GM23338 (cell line): ENCODE measurements around the gene CD44. TPM values are rescaled to one million over a fixed set of nuclear protein-coding genes. Genes with fewer than 3 reads are reported as not detected.

Experiments used
- ATAC-seq: fragments of 200-7000 bp; cut with Tn5 transposase; 3 replicates; pipeline ENCODE4 v1.9.1; 2020
- DNase-seq: peaks from one replicate; pipeline ENCODE4 v3.0.0-alpha.2; 2015; ENCODE audit warnings: low spot score
- H2AFZ ChIP-seq: fragments of 200-600 bp; sonication (generic); 2 replicates; pipeline ENCODE4 v1.8.0; 2016; ENCODE audit warnings: antibody characterized with exemption, mild to moderate bottlenecking, moderate library complexity
- H3F3A ChIP-seq: fragments of 200-600 bp; sonication (generic); replicated peaks from 2 replicates; pipeline ENCODE4 v1.8.0; 2017; ENCODE audit warnings: antibody characterized with exemption, mixed run types, low read depth
- H3K27ac ChIP-seq: fragments of 200-600 bp; sonication (generic); 2 replicates; pipeline ENCODE4 v1.6.1; 2016; ENCODE audit warnings: low read depth
- H3K27me3 ChIP-seq: fragments of 200-600 bp; sonication (generic); 2 replicates; pipeline ENCODE4 v1.8.0; 2016; ENCODE audit warnings: mild to moderate bottlenecking, mixed run types, moderate library complexity; ENCODE audit not compliant: insufficient read depth
- H3K36me3 ChIP-seq: fragments of 200-600 bp; sonication (generic); 2 replicates; pipeline ENCODE4 v1.8.0; 2016; ENCODE audit warnings: mild to moderate bottlenecking; ENCODE audit not compliant: insufficient read depth
- H3K4me1 ChIP-seq: fragments of 200-600 bp; sonication (generic); 2 replicates; pipeline ENCODE4 v1.8.0; 2016; ENCODE audit warnings: mild to moderate bottlenecking, moderate library complexity; ENCODE audit not compliant: insufficient read depth
- H3K4me2 ChIP-seq: fragments of 200-600 bp; sonication (generic); 2 replicates; pipeline ENCODE4 v1.7.1; 2017; ENCODE audit warnings: mixed run types
- H3K4me3 ChIP-seq: fragments of 200-600 bp; sonication (generic); 2 replicates; pipeline ENCODE4 v1.6.1; 2016; ENCODE audit warnings: mixed run types
- H3K79me2 ChIP-seq: fragments of 200-600 bp; sonication (generic); replicated peaks from 2 replicates; pipeline ENCODE4 v1.8.0; 2017; ENCODE audit warnings: mild to moderate bottlenecking; ENCODE audit not compliant: insufficient read depth
- H3K9me2 ChIP-seq: fragments of 200-600 bp; sonication (generic); 2 replicates; pipeline ENCODE4 v1.8.0; 2017; ENCODE audit not compliant: insufficient read depth
- H4K20me1 ChIP-seq: fragments of 200-600 bp; sonication (generic); replicated peaks from 2 replicates; pipeline ENCODE4 v1.8.0; 2017; ENCODE audit warnings: mild to moderate bottlenecking; ENCODE audit not compliant: insufficient read depth
- H3K27ac Mint-ChIP-seq: 2 replicates; pipeline ENCODE4 v1.8.0; 2020; ENCODE audit warnings: inconsistent platforms, mild to moderate bottlenecking, moderate library complexity, mixed read lengths
- H3K27me3 Mint-ChIP-seq: 3 replicates; pipeline ENCODE4 v1.8.0; 2022; ENCODE audit warnings: low read depth, mild to moderate bottlenecking, moderate library complexity, mixed read lengths, inconsistent platforms; ENCODE audit not compliant: insufficient read depth, poor library complexity
- H3K36me3 Mint-ChIP-seq: 3 replicates; pipeline ENCODE4 v1.8.0; 2021; ENCODE audit warnings: low read depth, mild to moderate bottlenecking, inconsistent platforms, moderate library complexity, mixed read lengths
- H3K4me1 Mint-ChIP-seq: 3 replicates; pipeline ENCODE4 v1.8.0; 2020; ENCODE audit warnings: mild to moderate bottlenecking, inconsistent platforms, mixed read lengths
- H3K4me3 Mint-ChIP-seq: 3 replicates; pipeline ENCODE4 v1.8.0; 2021; ENCODE audit warnings: moderate library complexity, mild to moderate bottlenecking, inconsistent platforms, mixed read lengths
- H3K9me3 Mint-ChIP-seq: 3 replicates; pipeline ENCODE4 v1.8.0; 2020; ENCODE audit warnings: moderate library complexity, mild to moderate bottlenecking, inconsistent platforms, mixed read lengths
- CREB1 ChIP-seq: fragments of 250-450 bp; sonication (Bioruptor Pico); IDR thresholded peaks from 2 replicates; pipeline ENCODE4 v1.5.0; 2020; ENCODE audit warnings: low read depth, mild to moderate bottlenecking, moderate library complexity
- EZH2 ChIP-seq: fragments of 200-600 bp; sonication (generic); IDR thresholded peaks from one replicate; pipeline ENCODE4 v1.8.0; 2017; ENCODE audit warnings: antibody characterized with exemption, mild to moderate bottlenecking, low read depth; ENCODE audit not compliant: unreplicated experiment
- JUNB ChIP-seq: IDR thresholded peaks from one replicate; pipeline ENCODE4 v1.6.1; 2016; ENCODE audit warnings: antibody characterized with exemption; ENCODE audit not compliant: unreplicated experiment
- NANOG ChIP-seq: IDR thresholded peaks from 2 replicates; pipeline ENCODE4 v1.6.1; 2016; ENCODE audit warnings: antibody characterized with exemption, borderline replicate concordance
- POLR2AphosphoS5 ChIP-seq: IDR thresholded peaks from 2 replicates; pipeline ENCODE4 v1.6.1; 2016; ENCODE audit warnings: antibody characterized with exemption, low read depth
- STAT1 ChIP-seq: IDR thresholded peaks from one replicate; pipeline ENCODE4 v1.6.1; 2016; ENCODE audit warnings: antibody characterized with exemption; ENCODE audit not compliant: unreplicated experiment
- ZNF114 ChIP-seq: fragments of 250-450 bp; sonication (Bioruptor Pico); IDR thresholded peaks from 2 replicates; pipeline ENCODE4 v1.5.0; 2020; ENCODE audit warnings: mild to moderate bottlenecking, moderate library complexity
- ZNF331 ChIP-seq: fragments of 250-450 bp; sonication (Bioruptor Pico); IDR thresholded peaks from 2 replicates; pipeline ENCODE4 v1.5.0; 2020; ENCODE audit warnings: low read depth, mild to moderate bottlenecking, moderate library complexity
- polyA plus RNA-seq: library from polyadenylated mRNA; unstranded; fragments of >200 nt; fragmentation: Nextera tagmentation; extraction: Ambion mirVana; gene quantifications from 2 replicates; pipeline ENCODE4 v1.2.1, GENCODE V29; 2016
- total RNA-seq: library from RNA; depleted of rRNA; stranded (reverse); fragments of >200 nt; shearing (Covaris generic); gene quantifications from 2 replicates; pipeline ENCODE4 v1.2.3, GENCODE V29; 2014
- TF ChIP-seq, protein P1 (sequence below): IDR thresholded peaks from 2 replicates; pipeline ENCODE4 v1.6.1; 2016; ENCODE audit warnings: antibody characterized with exemption
- TF ChIP-seq, protein P2 (sequence below): IDR thresholded peaks from one replicate; pipeline ENCODE4 v1.6.1; 2018; ENCODE audit warnings: antibody characterized with exemption; ENCODE audit not compliant: unreplicated experiment
- TF ChIP-seq, protein P3 (sequence below), 2 experiments: fragments of 200-600 bp in 1 of 2; sonication (generic) in 1 of 2; conservative IDR thresholded peaks; 2 replicates each; pipeline versions ENCODE4 v1.5.1 to v1.6.1; 2016 to 2017; ENCODE audit warnings: antibody characterized with exemption in 2 of 2, low read depth in 2 of 2, mild to moderate bottlenecking in 2 of 2, moderate library complexity in 1 of 2

The CD44 gene
- total and polyA plus RNA-seq, 2 experiments from 2014 or later = 4.0 to 10.1 TPM

DNA sequence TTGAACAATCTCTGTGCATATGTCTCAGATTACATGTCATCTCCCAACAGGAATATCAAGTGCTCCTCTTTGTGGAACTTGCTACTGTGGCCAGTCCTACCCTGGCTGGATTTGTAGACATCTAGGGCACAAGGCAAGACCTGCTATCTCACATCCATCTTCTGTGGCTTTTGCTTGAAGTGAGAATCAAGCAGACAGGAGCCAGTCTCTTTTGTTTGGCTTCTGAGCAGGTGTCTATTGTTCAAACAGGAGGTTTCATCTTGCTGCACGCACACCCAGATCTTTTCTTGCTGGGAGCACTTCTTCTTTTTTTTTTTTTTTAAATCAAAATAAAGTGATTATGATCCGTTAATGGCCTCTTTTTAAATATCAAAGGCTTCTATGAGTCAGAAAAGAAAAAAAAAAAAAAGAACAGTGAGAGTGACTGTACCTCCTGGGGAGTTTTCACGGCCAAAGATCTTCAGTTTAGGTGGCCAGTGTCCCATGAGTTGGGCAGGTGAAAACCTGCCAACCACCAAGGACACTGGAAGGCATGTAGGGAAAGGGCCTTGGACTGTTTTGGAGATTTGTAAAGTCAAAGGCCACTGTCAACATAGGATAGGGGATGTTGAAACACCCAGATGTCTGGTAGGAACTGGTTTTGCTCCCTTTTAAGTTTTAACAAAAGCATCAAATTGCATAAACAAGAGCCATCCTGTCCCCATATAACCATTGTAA, 78.1 kb downstream of the CD44 start:
- Mint-ChIP-seq H3K27me3 (peaks cover 2% of the 10 kb centered on the region), H3K9me3 (no peaks in the 10 kb centered on the region; the same call in 2 of the 3 replicates), H3K36me3 (no peaks in the 10 kb centered on the region), H3K27ac (no peak overlapping the region), H3K4me1 (peaks cover 29% of the 10 kb centered on the region), H3K4me3 (no peak overlapping the region)
- ATAC-seq (no peak), DNase-seq (no peak)
- peaks cover 12% of the 10 kb centered on the region; the same call in 1 of the 2 replicates for H3K9me2 ChIP-seq
- H2AFZ ChIP-seq = no peak overlapping the region
- H3K27me3 ChIP-seq = no peaks in the 10 kb centered on the region
- H3F3A ChIP-seq = no peaks in the 10 kb centered on the region
- no peak for TF ChIP-seq EZH2
- no peak for TF ChIP-seq POLR2AphosphoS5
- TF ChIP-seq, protein P1, sequence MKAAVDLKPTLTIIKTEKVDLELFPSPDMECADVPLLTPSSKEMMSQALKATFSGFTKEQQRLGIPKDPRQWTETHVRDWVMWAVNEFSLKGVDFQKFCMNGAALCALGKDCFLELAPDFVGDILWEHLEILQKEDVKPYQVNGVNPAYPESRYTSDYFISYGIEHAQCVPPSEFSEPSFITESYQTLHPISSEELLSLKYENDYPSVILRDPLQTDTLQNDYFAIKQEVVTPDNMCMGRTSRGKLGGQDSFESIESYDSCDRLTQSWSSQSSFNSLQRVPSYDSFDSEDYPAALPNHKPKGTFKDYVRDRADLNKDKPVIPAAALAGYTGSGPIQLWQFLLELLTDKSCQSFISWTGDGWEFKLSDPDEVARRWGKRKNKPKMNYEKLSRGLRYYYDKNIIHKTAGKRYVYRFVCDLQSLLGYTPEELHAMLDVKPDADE = no peak
- TF ChIP-seq ZNF114 (CRISPR knock-in tag) = no peak
- no peaks in the 10 kb centered on the region for H3K79me2 ChIP-seq
- H3K4me3 ChIP-seq = no peak overlapping the region
- no peaks in the 10 kb centered on the region for H4K20me1 ChIP-seq
- no peaks in the 10 kb centered on the region for H3K36me3 ChIP-seq
- peak overlapping the region; percentile 58; the same call in 1 of the 2 replicates for H3K4me2 ChIP-seq
- no peak overlapping the region for H3K27ac ChIP-seq
- peaks cover 20% of the 10 kb centered on the region for H3K4me1 ChIP-seq

DNA sequence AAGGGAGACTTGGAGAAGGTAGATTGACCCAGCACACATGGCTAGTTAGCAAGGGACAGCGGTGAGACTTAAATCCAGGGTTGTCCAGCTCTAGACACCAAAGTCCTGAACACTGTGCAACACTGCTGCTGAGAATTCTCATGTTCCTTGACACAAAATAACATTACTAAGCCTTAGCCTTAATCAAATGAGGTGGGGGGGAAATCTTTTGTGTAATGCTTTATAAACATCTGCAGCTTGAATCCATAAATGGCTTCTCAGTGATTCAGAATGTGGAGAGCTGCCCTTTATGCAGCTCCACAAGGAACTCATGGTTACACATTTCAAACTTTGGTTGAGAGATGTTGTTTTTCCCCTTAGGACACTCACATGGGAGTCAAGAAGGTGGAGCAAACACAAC, 80.0 kb downstream of the CD44 start:
- H3F3A ChIP-seq = no peaks in the 10 kb centered on the region
- Mint-ChIP-seq H3K4me3 (no peak overlapping the region), H3K36me3 (no peaks in the 10 kb centered on the region), H3K9me3 (no peaks in the 10 kb centered on the region; the same call in 2 of the 3 replicates), H3K27ac (no peak overlapping the region), H3K27me3 (peaks cover 2% of the 10 kb centered on the region), H3K4me1 (peaks cover 29% of the 10 kb centered on the region)
- H3K4me3 ChIP-seq = no peak overlapping the region
- peaks cover 4% of the 10 kb centered on the region; the same call in 1 of the 2 replicates for H3K9me2 ChIP-seq
- ATAC-seq = no peak
- no peaks in the 10 kb centered on the region for H3K36me3 ChIP-seq
- H3K79me2 ChIP-seq = no peaks in the 10 kb centered on the region
- DNase-seq = no peak
- no peak overlapping the region for H3K4me2 ChIP-seq
- no peaks in the 10 kb centered on the region for H3K27me3 ChIP-seq
- no peaks in the 10 kb centered on the region for H4K20me1 ChIP-seq
- H3K4me1 ChIP-seq = peaks cover 20% of the 10 kb centered on the region
- TF ChIP-seq STAT1 = no peak
- TF ChIP-seq ZNF331 (CRISPR knock-in tag) = no peak
- no peak for TF ChIP-seq ZNF114 (CRISPR knock-in tag)
- no peak for TF ChIP-seq NANOG
- TF ChIP-seq, protein P1 = no peak
- TF ChIP-seq, protein P2, sequence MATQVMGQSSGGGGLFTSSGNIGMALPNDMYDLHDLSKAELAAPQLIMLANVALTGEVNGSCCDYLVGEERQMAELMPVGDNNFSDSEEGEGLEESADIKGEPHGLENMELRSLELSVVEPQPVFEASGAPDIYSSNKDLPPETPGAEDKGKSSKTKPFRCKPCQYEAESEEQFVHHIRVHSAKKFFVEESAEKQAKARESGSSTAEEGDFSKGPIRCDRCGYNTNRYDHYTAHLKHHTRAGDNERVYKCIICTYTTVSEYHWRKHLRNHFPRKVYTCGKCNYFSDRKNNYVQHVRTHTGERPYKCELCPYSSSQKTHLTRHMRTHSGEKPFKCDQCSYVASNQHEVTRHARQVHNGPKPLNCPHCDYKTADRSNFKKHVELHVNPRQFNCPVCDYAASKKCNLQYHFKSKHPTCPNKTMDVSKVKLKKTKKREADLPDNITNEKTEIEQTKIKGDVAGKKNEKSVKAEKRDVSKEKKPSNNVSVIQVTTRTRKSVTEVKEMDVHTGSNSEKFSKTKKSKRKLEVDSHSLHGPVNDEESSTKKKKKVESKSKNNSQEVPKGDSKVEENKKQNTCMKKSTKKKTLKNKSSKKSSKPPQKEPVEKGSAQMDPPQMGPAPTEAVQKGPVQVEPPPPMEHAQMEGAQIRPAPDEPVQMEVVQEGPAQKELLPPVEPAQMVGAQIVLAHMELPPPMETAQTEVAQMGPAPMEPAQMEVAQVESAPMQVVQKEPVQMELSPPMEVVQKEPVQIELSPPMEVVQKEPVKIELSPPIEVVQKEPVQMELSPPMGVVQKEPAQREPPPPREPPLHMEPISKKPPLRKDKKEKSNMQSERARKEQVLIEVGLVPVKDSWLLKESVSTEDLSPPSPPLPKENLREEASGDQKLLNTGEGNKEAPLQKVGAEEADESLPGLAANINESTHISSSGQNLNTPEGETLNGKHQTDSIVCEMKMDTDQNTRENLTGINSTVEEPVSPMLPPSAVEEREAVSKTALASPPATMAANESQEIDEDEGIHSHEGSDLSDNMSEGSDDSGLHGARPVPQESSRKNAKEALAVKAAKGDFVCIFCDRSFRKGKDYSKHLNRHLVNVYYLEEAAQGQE = no peak
- TF ChIP-seq JUNB = no peak
- TF ChIP-seq, protein P3, sequence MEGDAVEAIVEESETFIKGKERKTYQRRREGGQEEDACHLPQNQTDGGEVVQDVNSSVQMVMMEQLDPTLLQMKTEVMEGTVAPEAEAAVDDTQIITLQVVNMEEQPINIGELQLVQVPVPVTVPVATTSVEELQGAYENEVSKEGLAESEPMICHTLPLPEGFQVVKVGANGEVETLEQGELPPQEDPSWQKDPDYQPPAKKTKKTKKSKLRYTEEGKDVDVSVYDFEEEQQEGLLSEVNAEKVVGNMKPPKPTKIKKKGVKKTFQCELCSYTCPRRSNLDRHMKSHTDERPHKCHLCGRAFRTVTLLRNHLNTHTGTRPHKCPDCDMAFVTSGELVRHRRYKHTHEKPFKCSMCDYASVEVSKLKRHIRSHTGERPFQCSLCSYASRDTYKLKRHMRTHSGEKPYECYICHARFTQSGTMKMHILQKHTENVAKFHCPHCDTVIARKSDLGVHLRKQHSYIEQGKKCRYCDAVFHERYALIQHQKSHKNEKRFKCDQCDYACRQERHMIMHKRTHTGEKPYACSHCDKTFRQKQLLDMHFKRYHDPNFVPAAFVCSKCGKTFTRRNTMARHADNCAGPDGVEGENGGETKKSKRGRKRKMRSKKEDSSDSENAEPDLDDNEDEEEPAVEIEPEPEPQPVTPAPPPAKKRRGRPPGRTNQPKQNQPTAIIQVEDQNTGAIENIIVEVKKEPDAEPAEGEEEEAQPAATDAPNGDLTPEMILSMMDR (conservative IDR thresholded peaks at IDR 0.05; ENCODE audit: low read depth in 2 of 2) = no peak
- TF ChIP-seq CREB1 = no peak
- TF ChIP-seq EZH2 = no peak
- no peak overlapping the region for H3K27ac ChIP-seq
- H2AFZ ChIP-seq = no peak overlapping the region
